ENCODE data around the gene CHSY3.

DNA sequence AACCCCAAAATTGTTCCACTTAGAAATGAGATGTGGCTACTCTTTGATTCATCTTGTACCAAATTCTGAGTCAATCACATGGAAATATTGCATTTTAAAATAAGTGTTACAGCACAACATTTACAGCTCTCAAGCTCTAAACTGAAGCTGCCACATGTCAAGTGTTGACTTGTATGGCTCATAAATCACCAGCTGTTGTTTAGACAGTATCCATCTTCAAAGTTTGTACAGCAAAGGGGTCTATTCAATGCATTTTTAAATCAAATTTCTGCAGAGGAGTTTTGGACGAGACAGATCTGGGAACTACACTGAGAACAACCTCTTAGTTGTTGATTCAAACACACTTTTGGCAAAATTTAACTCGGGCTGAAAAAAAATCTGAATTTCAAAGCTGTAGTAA, 31.4 kb downstream of the CHSY3 start:
- TF ChIP-seq, protein P1, sequence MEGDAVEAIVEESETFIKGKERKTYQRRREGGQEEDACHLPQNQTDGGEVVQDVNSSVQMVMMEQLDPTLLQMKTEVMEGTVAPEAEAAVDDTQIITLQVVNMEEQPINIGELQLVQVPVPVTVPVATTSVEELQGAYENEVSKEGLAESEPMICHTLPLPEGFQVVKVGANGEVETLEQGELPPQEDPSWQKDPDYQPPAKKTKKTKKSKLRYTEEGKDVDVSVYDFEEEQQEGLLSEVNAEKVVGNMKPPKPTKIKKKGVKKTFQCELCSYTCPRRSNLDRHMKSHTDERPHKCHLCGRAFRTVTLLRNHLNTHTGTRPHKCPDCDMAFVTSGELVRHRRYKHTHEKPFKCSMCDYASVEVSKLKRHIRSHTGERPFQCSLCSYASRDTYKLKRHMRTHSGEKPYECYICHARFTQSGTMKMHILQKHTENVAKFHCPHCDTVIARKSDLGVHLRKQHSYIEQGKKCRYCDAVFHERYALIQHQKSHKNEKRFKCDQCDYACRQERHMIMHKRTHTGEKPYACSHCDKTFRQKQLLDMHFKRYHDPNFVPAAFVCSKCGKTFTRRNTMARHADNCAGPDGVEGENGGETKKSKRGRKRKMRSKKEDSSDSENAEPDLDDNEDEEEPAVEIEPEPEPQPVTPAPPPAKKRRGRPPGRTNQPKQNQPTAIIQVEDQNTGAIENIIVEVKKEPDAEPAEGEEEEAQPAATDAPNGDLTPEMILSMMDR (conservative IDR thresholded peaks at IDR 0.05 in 1 of 2, IDR thresholded peaks at IDR 0.05 in 1 of 2; ENCODE audit: low read depth in 1 of 2, low read length in 2 of 2) = no peak
- TF ChIP-seq EZH2 (IDR thresholded peaks at IDR 0.05; ENCODE audit: low read length, missing control alignments) = no peak

Measured in fibroblast of lung (primary cell).